ENCODE measurements around the gene KCNJ15.
"Not testable (repeated sequence)": the region's sequence is repeated elsewhere in the genome, so short reads cannot be mapped to it uniquely, and the experiment has no call there.

KCNJ15 gene

DNA sequence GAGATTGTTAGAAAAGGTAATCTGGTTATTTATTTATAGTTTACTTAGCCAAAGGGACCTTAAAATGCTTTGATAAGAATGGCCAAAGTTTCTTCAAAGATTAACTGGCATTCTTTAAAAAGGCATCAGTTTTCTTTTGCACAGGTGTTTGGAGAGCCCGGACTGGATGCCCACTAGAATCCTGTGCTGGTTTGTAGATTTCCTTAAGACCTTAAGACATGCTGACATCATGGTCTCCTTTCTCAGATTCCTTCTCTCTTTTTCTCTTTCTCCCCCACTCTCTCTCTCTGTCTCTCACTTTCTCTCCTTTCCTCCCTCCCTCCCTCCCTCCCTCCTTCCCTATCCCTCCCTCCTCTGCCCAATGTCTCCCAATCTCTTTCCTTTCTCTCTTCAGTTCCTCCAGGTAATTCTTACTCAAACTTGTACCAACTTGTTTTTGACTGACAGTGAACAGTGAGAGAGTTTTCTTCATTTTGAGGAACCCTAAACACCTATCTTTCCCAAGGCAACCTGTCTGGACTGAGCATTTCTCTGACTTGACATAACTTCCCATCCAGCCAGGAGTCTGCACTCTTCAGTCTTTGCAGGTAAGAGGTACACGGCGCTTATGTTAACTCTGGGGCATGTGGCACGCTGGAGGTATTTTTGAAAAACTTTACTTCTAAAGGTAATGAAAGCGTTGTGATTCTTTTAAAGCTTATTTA is at the start of gene KCNJ15:
TSS of gene KCNJ15 (plus strand) at position 393 of the 704 bp plus-strand sequence. CDS start 42,271 bp downstream, outside the sequence.
- no peak for DNase-seq

DNA sequence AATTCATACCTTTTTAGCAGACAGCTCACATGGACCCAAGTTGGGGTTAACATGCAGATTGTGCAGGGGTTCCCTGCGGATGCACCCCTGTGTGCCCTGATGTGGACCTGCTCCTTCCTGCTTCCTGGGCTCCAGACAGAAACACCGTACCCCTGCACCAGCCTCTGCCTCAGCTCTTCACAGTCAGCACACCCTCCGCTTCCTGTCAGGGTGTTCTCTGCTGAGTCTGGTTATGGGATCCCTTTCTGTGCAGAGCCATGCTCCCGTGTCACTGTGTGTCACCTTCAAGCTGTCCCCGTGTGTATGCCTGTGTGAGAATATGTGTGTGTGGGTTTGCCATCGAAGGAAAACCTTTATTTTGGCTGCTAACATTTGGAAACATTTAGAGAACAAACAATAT is 48.7 kb upstream of the KCNJ15 start:
- no peak for DNase-seq

DNA sequence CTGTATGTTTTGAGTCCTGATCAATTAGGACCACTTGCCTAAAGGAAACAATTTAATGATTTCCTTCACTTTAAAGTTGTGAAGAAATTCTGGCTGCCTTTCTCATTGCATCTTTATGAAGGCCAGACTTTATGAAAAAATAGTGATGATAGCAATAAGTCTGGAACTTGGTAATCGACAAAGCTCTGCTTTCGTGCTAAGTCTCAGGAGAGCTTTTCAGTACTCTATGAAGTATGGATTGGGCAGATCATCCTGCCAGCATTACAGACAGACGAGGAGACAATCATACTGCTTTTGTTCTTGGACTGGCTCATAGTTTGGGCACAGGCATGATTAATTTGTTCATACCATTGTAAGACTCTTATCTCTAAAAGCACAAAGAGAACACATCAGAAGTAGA is 45.5 kb upstream of the KCNJ15 start:
- DNase-seq, result no peak

DNA sequence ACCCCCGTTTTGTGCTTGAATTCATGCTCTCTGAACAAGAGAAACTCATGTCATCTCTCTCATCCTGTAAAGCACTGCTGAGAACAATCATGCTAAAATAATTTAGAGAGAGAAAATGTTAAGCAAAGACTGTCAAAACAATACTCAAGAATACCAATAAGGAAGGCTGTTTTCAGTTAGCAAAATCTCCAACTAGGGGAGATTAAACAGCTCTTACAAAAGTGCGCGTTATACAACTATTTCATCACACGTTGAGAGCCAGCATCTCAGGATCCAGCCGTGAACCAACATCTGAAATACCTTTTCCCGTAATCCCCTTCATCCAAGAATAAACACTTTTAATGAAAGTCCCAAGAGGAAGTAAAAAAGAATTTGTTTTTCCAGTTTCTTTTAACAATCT is 44.1 kb upstream of the KCNJ15 start:
- no peak for DNase-seq

DNA sequence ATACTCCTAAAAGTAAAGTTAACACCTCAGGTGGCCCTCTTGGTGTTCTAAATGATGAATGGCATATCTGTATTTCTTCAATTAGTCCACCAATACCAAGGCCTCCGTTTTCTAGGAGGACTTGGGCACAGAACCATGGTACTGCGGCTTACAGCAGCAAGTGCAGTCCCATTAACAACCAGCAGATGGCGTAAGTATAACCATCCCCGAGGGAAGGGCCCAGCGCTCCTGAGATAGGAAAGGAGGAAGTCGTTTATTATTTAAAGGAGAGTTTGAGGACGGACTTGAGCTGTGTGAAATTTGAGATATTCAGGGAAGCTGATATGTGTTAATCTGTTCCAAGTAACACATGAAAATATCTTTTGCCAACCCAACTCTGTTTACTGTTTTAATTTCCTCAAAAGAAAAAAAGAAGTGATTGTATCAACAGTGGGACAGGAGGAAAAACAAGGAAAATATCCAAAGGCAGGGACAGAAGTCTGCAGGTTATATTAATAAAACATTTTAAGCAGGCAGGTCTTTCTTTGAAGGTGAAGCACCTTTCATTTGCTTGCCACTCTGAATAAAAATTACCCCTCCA is 37.7 kb upstream of the KCNJ15 start:
- DNase-seq, result peak; percentile 7

DNA sequence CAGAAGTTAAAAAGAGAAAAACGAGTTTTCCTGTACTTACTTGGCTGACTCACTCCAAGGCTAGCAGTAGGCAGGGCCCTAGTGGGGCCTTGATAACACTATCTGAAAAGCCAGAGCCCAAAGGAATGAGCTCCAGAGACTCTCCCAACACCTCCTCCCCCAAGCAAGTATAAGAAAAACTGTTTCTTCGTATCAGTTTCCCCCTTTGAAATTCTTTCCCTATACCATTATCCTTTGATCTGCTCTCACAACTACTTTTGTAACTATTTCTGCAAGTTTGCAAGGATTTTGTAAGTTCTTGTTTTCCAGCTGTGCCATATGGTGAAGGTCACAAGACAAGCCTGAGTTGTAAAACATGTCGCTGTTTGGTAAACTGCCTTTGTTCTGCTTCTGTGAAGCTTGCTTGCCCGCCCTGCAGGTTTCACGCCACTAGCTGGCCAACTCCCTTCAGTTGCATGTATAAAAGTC is 36.5 kb upstream of the KCNJ15 start:
- no peak for DNase-seq

DNA sequence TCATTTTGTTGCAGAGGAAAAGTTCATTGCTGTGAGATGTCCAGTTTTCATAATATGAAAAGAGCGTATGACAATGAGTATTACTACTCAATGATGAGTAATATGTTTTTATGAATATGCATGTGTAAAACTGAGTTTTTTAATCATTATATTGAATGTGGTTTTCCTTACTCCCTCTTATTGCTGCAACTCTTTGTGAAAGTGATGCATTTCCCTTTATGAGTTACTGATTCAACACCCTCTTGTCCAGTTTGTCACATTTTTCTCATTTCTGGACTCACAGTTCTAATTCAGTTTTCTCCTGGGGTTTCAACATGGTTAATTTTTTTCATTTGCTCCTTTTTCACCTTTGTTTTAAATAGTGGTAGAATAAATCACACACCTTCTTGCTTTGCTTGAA is 35.2 kb upstream of the KCNJ15 start:
- DNase-seq, result no peak

DNA sequence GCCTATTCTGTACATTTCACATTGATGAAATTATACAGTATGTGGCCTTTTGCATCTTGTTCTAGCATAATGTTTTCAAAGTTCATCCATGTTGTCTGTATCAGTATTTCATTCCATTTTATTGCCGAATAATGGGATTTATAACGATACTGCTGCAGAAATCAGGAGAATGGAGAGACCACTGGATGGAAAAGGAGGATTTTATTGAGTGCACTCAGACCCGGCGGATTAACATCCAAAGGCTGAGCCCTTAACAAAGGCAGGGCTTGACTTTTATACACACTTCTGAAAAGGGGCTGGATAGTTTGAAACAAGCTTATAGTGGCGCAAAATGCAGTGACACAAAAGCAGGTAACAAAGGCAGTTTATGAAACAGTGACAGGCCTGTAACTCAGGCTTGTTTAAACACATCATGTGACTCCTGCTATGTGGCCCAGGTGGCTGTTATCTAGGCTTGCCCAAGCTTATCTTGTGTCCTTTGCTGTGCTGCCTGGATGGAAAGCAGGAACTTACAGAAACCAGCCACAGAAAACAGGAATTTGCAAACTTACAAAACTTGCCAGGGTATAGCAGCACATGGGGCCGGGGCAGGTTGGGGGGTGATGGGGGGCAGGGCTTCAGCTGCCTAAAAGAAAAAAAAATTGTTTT is 32.8 kb upstream of the KCNJ15 start:
- no peak for DNase-seq

DNA sequence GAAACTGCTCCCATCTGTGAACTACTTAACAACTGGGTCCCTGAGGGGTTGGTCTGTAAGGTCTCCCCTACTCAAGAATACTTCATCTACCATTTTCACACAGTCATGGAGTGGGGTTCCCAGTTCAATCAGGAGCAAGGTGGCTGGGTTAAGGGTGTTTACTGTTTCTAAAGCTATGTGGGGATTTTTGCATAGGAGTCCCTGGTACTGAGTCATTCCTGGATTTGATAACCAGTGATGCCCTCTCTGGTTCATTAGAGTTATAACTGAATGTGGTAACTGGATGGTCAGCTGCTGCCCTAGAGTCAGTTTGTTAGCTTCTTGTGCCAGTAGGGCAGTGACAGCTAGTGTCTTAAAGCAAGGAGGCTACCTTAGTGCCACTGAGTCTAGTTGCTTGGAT is 29.4 kb upstream of the KCNJ15 start:
- DNase-seq, result no peak

DNA sequence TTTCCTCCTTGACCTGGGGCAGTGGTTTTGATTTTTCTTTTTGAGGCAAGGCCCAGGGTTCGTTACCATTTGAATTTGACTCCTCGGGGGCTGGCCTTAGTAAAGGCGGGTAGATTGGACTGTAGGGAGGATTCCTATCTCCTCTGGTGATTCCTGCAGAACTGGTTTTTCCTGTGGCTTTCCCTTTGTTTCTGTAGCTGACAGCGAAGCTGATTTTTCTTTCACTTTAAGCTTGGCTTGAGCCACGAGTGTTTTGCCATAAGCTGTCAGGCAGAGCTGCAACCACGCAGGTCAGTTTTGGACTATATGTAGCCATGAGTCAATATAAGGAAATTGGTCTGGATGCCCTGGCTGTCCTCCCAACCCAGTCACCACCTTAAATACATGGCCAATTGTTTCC is 28.7 kb upstream of the KCNJ15 start:
- no peak for DNase-seq

DNA sequence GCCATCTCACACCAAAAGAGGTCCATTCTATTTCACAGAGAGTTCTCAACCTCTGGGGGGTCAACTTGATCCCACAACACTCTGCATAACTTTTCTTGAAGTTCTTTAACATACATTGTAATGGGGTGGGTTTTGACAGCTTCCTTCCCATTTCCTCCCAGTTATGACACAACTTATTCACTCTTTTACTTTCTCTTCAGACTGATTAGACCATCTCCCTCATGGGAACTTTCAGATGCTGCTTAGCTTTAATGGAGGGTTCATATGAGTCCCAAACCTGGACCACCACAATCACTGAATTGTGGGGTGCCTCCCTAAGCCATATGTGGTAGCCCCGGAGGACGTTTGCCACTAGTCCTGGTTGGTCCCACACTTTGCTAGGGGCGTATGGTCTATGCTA is 28.3 kb upstream of the KCNJ15 start:
- no peak for DNase-seq

DNA sequence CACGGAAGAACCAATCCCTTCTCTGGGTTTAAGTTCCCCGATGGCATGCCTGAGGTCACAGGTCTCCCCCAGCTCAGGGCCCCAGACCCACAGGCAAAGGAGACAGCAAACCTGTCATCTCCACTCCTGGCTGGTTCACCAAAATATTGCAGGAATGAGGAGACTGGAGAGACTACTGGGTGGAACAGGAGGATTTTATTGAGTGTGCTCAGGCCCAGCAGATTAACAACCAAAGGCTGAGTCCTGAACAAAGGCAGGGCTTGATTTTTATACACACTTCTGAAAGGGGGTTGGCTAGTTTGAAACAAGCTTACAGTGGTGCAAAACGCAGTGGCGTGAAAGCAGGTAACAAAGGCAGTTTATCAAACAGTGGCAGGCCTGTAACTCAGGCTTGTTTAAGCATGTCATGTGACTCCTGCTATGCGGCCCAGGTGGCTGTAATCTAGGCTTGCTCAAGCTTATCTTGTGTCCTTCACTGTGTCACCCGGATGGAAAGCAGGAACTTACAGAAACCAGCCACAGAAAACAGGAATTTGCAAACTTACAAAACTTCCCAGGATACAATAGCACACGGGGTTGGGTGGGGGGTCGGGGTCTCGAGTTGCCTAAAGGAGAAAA is 27.4 kb upstream of the KCNJ15 start:
- DNase-seq, result no peak

DNA sequence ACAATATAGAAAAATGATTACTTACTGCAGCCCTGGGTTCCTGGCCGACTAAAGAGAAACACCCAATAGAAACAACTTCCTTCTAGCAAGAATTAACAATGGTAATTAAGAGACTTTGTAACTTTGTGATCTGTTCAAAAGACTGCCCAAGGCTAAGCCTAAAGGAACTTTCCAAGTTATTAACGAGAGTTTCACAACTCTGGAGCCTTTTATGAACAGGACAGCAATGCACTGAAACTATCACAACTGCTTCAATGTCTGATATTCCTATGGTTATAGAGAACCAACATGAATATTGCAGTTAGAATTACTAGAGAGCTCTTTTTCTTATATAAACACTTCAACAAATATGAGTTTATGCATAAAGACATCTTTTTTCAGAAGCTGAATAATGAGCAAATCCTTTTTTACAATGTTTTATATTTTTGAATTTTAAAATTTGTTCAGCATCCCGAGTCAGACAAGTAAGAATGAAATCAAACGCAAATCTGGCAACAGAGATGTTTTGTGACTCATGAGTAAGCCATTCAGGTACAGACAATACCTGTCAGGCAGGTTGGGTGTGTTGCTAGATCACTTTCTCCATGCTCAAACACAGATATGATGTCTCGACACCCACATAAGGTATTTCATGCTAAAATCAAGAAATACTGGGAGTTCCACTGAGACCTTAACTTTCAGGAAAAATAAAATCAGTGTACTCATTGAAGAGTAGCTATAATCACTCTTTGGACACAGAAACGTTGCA is 22.2 kb upstream of the KCNJ15 start:
- DNase-seq, result no peak

DNA sequence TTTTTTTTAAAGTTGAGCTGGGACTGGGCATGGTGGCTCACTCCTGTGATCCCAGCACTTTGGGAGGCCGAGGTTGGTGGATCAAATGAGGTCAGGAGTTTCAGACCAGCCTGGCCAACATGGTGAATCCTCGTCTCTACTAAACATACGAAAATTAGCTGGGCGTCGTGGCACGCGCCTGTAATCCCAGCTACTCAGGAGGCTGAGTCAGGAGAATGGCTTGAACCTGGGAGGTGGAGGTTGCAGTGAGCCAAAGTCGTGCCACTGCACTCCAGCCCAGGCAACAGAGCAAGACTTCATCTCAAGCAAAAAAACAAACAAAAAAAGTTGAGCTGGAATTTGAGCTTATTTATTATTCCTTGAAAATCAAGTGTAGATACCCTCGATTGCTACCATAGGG is 21.5 kb upstream of the KCNJ15 start:
- DNase-seq, result not testable (repeated sequence)

DNA sequence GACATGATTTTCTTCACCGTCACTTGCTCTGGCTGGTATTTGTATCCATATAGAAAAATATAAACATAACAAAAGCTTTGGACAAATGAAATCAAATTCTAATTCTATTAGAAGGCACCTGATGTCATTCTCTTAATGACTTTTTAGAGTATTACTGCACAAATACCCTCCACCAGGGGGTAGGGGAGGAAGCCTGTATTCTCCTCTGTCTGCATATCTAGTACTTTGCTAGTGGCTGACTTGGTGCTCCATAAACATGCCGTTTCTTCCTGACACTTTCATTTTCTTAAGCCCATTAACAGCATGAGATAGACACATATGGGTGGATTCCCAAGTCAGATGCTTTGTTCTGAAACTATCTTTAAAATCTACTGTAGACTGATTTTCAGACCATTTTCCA is 20.6 kb upstream of the KCNJ15 start:
- DNase-seq, result no peak

DNA sequence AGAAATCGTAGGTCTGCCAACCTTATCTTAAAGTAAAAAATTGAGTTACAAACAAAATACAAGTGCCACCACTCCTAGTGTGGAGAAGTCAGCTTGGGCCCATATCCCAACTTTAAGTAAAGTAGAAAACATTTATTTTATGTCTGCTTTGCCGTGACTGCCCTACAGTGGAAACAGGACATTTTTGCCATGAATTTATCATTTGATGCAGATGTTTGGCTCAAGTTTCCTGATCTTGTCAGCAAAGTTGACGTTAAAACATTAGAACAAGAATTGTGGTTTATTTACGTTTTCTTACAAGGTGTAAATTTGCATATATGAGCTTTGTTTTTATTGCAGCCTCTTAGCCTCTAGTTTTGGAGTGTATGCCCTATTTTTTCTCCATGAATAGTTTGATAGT is 17.1 kb upstream of the KCNJ15 start:
- no peak for DNase-seq

DNA sequence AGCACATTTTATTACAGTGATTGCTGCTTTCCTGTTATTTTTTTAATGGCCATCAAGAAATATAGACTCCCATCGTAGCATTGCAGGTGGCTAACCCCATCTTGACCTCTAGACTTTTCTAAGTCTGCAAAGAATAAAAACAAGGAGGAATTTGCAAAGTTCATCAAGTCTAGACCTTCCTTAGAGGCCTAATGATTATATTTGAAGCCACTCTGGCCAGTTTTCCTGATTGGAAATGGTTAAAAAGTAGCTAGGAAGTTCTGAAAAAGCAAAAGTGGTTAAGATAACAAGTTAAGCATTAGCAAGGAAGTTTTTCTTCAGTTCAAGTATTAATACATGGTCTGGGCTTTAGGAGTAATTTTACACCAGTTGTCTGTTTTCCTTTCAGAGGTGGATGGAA is 16.7 kb upstream of the KCNJ15 start:
- no peak for DNase-seq

DNA sequence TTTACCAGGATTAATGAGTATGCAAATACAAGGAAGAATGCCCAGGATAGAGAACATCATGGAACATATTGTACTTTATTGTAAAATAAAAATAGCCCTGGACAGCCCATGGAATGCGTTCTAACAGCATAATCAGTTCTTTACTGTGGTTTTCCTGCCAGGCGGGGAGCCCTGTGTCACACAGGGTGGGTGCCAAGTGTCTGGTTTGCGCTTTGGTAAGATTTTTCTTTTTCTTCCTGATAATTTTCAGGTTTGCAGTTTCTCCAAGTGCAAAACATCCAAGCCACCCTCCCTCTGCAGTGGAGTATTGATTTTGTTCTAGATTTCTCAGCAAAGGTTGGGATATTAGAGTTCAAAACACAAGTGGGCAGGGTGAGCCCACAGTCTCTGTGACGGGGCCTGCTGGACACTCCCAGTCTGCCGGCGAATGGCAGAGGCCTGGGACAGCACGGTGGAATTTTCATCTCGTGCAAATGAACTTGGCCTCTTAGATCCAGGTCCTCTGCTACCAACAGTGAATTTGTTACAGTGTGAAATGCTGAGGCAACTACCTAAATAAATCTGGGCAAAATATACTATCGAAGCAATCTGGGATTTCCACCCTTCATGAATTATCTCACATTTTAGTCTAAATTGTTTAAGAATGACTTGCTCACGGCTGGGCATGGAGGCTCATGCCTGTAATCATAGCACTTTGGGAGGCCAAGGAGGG is 15.6 kb upstream of the KCNJ15 start:
- DNase-seq, result no peak

DNA sequence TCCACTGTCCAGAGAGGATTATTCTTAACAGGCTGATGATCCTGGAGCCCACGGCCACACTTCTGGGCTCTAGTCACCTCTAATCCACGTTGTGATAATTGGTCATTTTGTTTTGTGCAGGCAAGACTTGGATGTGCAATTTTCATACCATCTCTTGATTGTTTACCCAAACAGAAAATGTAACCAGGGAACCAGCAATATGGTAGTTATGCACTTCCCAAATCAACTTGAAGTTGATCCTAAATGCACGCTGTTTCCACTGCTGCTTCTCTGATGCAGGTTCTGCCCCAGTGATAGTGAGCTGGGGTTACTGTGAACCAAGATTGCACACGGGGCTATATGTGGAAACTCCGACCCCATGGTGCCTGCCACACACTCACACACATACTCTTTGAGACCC is 14.7 kb upstream of the KCNJ15 start:
- no peak for DNase-seq

DNA sequence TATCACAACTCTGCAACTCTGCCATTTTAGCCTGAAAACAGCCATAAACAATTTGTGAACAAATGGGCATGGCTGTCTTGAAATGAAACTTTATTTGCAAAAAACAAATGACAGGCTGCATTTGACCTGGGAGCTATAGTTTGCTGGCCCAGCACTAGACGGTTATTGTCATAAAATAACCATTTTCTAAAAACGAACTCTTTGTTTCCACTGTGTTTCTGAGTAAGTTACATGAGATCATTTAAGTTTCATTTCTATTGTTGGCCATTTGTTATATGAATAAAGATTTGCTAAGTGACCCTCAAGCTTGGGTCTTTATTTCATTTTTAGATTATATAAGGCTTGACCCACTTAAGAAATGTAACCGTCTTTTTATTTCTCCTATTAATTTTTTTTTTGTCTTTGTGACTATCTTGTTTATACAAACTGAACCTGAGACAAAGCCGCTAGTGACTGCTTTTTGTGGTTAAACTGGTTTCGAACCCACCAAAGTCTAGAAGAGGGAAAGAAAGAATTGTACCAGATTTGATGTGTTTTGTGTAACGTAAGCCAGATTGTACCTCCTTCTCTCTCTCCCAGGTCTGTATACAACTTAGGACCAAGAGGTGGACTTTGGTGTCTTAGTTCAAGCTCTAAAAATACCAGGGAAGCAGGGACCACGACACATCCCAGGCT is 12.9 kb upstream of the KCNJ15 start:
- DNase-seq, result no peak

DNA sequence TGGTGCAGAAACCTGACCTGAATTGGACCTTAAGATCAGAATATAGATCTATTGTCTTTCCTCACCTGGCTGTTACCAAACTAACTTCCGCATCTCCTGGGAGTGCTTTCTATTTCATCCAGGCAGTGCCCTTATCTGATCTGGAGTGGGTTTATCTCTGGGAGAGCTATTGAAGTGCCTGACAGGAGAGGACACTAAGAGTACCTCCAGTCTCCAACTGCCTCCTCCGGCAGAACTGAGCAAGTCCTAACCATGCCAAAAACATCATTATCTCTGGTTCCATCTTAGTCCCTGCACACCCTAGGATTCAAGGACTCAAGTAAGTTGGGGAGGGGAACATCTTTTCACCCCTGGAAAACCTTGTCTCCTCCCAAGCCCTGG is 12.4 kb upstream of the KCNJ15 start:
- no peak for DNase-seq
